Measurements from ENCODE around the gene NHERF1. TPM values are rescaled to one million over a fixed set of nuclear protein-coding genes. Genes with fewer than 3 reads are reported as not detected.

NHERF1 gene
- total and polyA plus RNA-seq, 9 of the 15 experiments (the other 6 are each of a cell fraction or from before 2014, with no cell fraction given), result 11.4 to 79.9 (median 36.9) TPM

DNA sequence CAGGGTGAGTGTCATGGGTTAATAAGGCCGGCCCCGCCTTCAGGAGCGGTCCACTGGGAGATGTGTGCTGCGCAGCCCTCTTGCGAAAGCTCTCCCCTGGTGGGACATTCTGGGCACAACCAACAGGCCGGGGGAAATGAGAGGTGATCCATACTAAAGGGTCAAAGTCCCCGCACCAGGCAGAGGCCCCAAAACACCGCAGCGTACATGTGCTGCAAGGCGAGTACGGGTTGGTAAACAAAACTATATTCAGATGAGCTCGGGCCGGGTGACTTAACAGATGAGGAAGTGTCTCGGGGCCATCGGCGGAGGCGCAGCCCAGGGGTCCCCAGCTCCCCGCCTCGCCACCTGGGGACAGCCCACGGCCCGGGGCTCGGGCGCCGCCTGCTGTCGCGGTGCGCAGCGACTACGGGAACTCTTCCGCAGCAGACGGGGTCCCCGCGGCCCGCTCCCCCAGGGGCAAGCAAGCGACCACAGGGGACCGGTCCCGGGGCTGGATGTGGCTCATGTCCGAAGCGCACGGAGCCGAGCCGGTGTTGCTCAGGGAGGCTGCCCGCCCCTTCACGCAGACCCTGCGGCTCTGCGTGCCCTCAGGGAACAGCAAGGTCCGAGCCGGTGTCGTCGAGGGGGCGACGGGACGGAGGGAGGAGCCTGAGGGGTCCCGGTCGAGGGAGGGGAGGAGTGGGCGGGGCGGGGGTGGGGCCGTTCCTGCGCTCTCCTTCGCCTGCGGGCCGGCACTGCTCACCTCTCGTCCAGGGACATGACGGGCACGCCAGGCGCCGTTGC lies 11.7 kb upstream of the NHERF1 start, which contains the start of gene RAB37 (continued):
- TF ChIP-seq ZBTB17 (CRISPR knock-in tag; IDR thresholded peaks at IDR 0.05), result 0 out of 2 replicates have a peak, but pooled peaks have one; percentile 20
- TF ChIP-seq ZBTB7A (IDR thresholded peaks at IDR 0.05; ENCODE audit: borderline replicate concordance, control insufficient read depth, low read depth, low read length), result peak; percentile 59; the same call in 1 of the 2 replicates
- no peak for TF ChIP-seq IFI16 (CRISPR knock-in tag; IDR thresholded peaks at IDR 0.05)
- TF ChIP-seq CREM (IDR thresholded peaks at IDR 0.05; ENCODE audit: low read depth), result no peak
- no peak for TF ChIP-seq SIN3B (IDR thresholded peaks at IDR 0.05; ENCODE audit: low read depth)
- no peak for TF ChIP-seq ZBTB26 (CRISPR knock-in tag; IDR thresholded peaks at IDR 0.05)
- no peak for TF ChIP-seq EHMT2 (IDR thresholded peaks at IDR 0.05)
- TF ChIP-seq, protein P1, sequence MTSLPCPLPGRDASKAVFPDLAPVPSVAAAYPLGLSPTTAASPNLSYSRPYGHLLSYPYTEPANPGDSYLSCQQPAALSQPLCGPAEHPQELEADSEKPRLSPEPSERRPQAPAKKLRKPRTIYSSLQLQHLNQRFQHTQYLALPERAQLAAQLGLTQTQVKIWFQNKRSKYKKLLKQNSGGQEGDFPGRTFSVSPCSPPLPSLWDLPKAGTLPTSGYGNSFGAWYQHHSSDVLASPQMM (CRISPR knock-in tag; IDR thresholded peaks at IDR 0.05), result no peak
- TF ChIP-seq, protein P2, sequence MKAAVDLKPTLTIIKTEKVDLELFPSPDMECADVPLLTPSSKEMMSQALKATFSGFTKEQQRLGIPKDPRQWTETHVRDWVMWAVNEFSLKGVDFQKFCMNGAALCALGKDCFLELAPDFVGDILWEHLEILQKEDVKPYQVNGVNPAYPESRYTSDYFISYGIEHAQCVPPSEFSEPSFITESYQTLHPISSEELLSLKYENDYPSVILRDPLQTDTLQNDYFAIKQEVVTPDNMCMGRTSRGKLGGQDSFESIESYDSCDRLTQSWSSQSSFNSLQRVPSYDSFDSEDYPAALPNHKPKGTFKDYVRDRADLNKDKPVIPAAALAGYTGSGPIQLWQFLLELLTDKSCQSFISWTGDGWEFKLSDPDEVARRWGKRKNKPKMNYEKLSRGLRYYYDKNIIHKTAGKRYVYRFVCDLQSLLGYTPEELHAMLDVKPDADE (conservative IDR thresholded peaks at IDR 0.05; ENCODE audit: control insufficient read depth, low read depth, low read length), result no peak
- TF ChIP-seq ZSCAN32 (CRISPR knock-in tag; IDR thresholded peaks at IDR 0.05), result no peak
- TF ChIP-seq CREB1 (IDR thresholded peaks at IDR 0.05), result no peak
- TF ChIP-seq CREB1 (CRISPR knock-in tag; IDR thresholded peaks at IDR 0.05), result no peak
- no peak for TF ChIP-seq SIN3A (IDR thresholded peaks at IDR 0.05; ENCODE audit: borderline replicate concordance in 2 of 2, control insufficient read depth in 1 of 2, low read depth in 2 of 2, low read length in 2 of 2)
- peak; percentile 78 for TF ChIP-seq NCOA6 (IDR thresholded peaks at IDR 0.05)
- TF ChIP-seq BRCA1 (IDR thresholded peaks at IDR 0.05), result no peak
- no peak for TF ChIP-seq BRCA1 (CRISPR knock-in tag; IDR thresholded peaks at IDR 0.05)
- TF ChIP-seq ZNF12 (CRISPR knock-in tag; IDR thresholded peaks at IDR 0.05), result no peak
- no peak for TF ChIP-seq HSF4 (CRISPR knock-in tag; IDR thresholded peaks at IDR 0.05; ENCODE audit: borderline replicate concordance)
- TF ChIP-seq THAP7 (CRISPR knock-in tag; IDR thresholded peaks at IDR 0.05), result no peak
- TF ChIP-seq, protein P3, sequence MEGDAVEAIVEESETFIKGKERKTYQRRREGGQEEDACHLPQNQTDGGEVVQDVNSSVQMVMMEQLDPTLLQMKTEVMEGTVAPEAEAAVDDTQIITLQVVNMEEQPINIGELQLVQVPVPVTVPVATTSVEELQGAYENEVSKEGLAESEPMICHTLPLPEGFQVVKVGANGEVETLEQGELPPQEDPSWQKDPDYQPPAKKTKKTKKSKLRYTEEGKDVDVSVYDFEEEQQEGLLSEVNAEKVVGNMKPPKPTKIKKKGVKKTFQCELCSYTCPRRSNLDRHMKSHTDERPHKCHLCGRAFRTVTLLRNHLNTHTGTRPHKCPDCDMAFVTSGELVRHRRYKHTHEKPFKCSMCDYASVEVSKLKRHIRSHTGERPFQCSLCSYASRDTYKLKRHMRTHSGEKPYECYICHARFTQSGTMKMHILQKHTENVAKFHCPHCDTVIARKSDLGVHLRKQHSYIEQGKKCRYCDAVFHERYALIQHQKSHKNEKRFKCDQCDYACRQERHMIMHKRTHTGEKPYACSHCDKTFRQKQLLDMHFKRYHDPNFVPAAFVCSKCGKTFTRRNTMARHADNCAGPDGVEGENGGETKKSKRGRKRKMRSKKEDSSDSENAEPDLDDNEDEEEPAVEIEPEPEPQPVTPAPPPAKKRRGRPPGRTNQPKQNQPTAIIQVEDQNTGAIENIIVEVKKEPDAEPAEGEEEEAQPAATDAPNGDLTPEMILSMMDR (IDR thresholded peaks at IDR 0.05 in 2 of 3, conservative IDR thresholded peaks at IDR 0.05 in 1 of 3; ENCODE audit: insufficient read depth in 2 of 3, low read depth in 1 of 3, low read length in 3 of 3), result peak; percentile 53 to 68 (median 55)
- TF ChIP-seq MYNN (IDR thresholded peaks at IDR 0.05), result no peak
- no peak for TF ChIP-seq MYNN (CRISPR knock-in tag; IDR thresholded peaks at IDR 0.05)
